Body of pancreas (tissue), 4 donors: Measurements from ENCODE around the gene PTOV1. TPM values are rescaled to one million over a fixed set of nuclear protein-coding genes. Genes with fewer than 3 reads are reported as not detected.

ENCODE experiments used
- ATAC-seq: fragments of 150-250 bp; one replicate; pipeline ENCODE4 v1.9.1; 2016
- DNase-seq, 4 donors: peaks; one replicate each; pipeline ENCODE4 v3.0.0-alpha.2; 2019
- H3K27ac ChIP-seq, 4 donors: fragments of 200-600 bp; sonication (generic); 1 replicate in 3 of 4; 2 replicates in 1 of 4; pipeline versions ENCODE4 v1.5.1 to v1.6.1; 2016 to 2019; ENCODE audit warnings: mild to moderate bottlenecking in 1 of 4, mixed read lengths in 1 of 4, moderate library complexity in 1 of 4
- H3K27me3 ChIP-seq, 2 donors: fragments of 200-600 bp; sonication (generic); one replicate each; pipeline ENCODE4 v1.6.0; 2016; ENCODE audit warnings: mild to moderate bottlenecking in 1 of 2
- H3K36me3 ChIP-seq, 2 donors: fragments of 200-600 bp; sonication (generic); replicated peaks in 1 of 2; 2 replicates each; pipeline ENCODE4 v1.5.1; 2016; ENCODE audit warnings: low read depth in 2 of 2; ENCODE audit not compliant: insufficient read depth in 1 of 2
- H3K4me1 ChIP-seq: fragments of 200-600 bp; sonication (generic); one replicate; pipeline ENCODE4 v1.6.0; 2016
- H3K4me3 ChIP-seq, 2 donors: fragments of 200-600 bp; sonication (generic); 1 replicate in 1 of 2; 2 replicates in 1 of 2; pipeline ENCODE4 v1.5.1; 2016 to 2019
- H3K9me3 ChIP-seq, 3 donors: fragments of 200-600 bp; sonication (generic); 1 replicate in 2 of 3; 2 replicates in 1 of 3; pipeline ENCODE4 v1.5.1; 2016
- CTCF ChIP-seq, 7 experiments: fragments of 450-650 bp in 4 of 7; fragments of 200-600 bp in 3 of 7; sonication (generic) in 3 of 7; IDR thresholded peaks; one replicate each; pipeline ENCODE4 v1.5.1; 2016 to 2019; ENCODE audit warnings: antibody characterized with exemption in 7 of 7
- POLR2A ChIP-seq, 3 donors: fragments of 450-650 bp; IDR thresholded peaks; one replicate each; pipeline ENCODE4 v1.6.1; 2016; ENCODE audit warnings: antibody characterized with exemption in 3 of 3, mild to moderate bottlenecking in 2 of 3
- WGBS, 2 donors: methylation state at CpG; one replicate each; pipeline ENCODE4 v1.1.5; 2017; 5-methylcytosine and 5-hydroxymethylcytosine counted together
- intact Hi-C: fragments of 100-400 bp; cut with DNase I; formaldehyde crosslinking; loops from one replicate; pipeline ENCODE4 v1.15.1; 2023
- total RNA-seq, 2 donors: library from RNA; depleted of rRNA; stranded (reverse); fragments of >200 nt; gene quantifications; one replicate each; pipeline ENCODE4 v1.1.0, GENCODE V29; 2016

The PTOV1 gene
- total RNA-seq, 2 donors from 2014 or later, result 69.0 to 70.2 TPM

GRCh38 chr19:49894879-49895565 is 44.1 kb downstream of the PTOV1 start:
- peaks cover 6% of the 10 kb centered on the region for H3K4me1 ChIP-seq
- intact Hi-C loops, result no loop called here
- DNase-seq (no peak), ATAC-seq (no peak)
- H3K27me3 ChIP-seq, result no peaks in the 10 kb centered on the region
- no peak overlapping the region for H3K4me3 ChIP-seq
- H3K27ac ChIP-seq, result no peak overlapping the region
- TF ChIP-seq CTCF (IDR thresholded peaks at IDR 0.05), result no peak
- TF ChIP-seq POLR2A (IDR thresholded peaks at IDR 0.05), result no peak
- WGBS, 2 donors, result 76 to 86% methylated on average over 15 to 17 of the region's 17 CpGs
- H3K9me3 ChIP-seq, result no peaks in the 10 kb centered on the region
- no peaks in the 10 kb centered on the region for H3K36me3 ChIP-seq

GRCh38 chr19:49895566-49896297 is 44.8 kb downstream of the PTOV1 start:
- Histone ChIP-seq H3K9me3 (no peaks in the 10 kb centered on the region), H3K27me3 (no peaks in the 10 kb centered on the region), H3K36me3 (no peaks in the 10 kb centered on the region), H3K4me1 (no peaks in the 10 kb centered on the region), H3K4me3 (no peak overlapping the region), H3K27ac (no peak overlapping the region)
- WGBS, 2 donors, result 49 to 53% methylated on average over 10 to 16 of the region's 17 CpGs
- TF ChIP-seq CTCF (IDR thresholded peaks at IDR 0.05) (no peak), POLR2A (IDR thresholded peaks at IDR 0.05) (no peak)
- intact Hi-C loops, result no loop called here
- no peak for ATAC-seq
- no peak for DNase-seq

GRCh38 chr19:49896863-49897621 is 46.1 kb downstream of the PTOV1 start, which contains the start of gene IL4I1:
IL4I1 (minus strand) TSS chr19:49896887; CDS start chr19:49896160, 727 bp downstream.
- H3K4me3 ChIP-seq, result no peak within 1 kb of the TSS
- WGBS, 2 donors, result 25 to 43% methylated on average over 17 to 19 of the region's 20 CpGs
- peak in 1 of 4 donors; percentile 51 for DNase-seq

GRCh38 chr19:49904136-49904535 is 53.2 kb downstream of the PTOV1 start:
- intact Hi-C loops, result no loop called here

More at GRCh38 chr19:49896863-49897621, 46.1 kb downstream of the PTOV1 start, which contains the start of gene IL4I1:
- peak within 1 kb of the TSS in 2 of 4 donors; percentile 3 to 12 for H3K27ac ChIP-seq
- H3K9me3 ChIP-seq, result no peaks in the 10 kb centered on the region
- H3K4me1 ChIP-seq, result no peaks in the 10 kb centered on the region
- intact Hi-C loops, result no loop called here
- H3K36me3 ChIP-seq, result no peaks in the 10 kb centered on the region
- no peaks in the 10 kb centered on the region for H3K27me3 ChIP-seq
- no peak for TF ChIP-seq POLR2A (IDR thresholded peaks at IDR 0.05)
- TF ChIP-seq CTCF (IDR thresholded peaks at IDR 0.05), result no peak
- ATAC-seq, result no peak

More at GRCh38 chr19:49904136-49904535, 53.2 kb downstream of the PTOV1 start:
- no peaks in the 10 kb centered on the region for H3K9me3 ChIP-seq
- ATAC-seq (no peak), DNase-seq (no peak)
- no peak overlapping the region for H3K27ac ChIP-seq
- H3K4me3 ChIP-seq, result no peak overlapping the region
- 56 to 65% methylated on average over 6 of the region's 6 CpGs for WGBS, 2 donors
- H3K27me3 ChIP-seq, result no peaks in the 10 kb centered on the region
- peaks cover 0 to 6% of the 10 kb centered on the region in 2 donors for H3K36me3 ChIP-seq
- H3K4me1 ChIP-seq, result no peaks in the 10 kb centered on the region
- TF ChIP-seq POLR2A (IDR thresholded peaks at IDR 0.05), result no peak
- no peak for TF ChIP-seq CTCF (IDR thresholded peaks at IDR 0.05)
